ENCODE results near the gene POLR1C. TPM values are rescaled to one million over a fixed set of nuclear protein-coding genes. Genes with fewer than 3 reads are reported as not detected.
"Not testable (repeated sequence)": the region's sequence is repeated elsewhere in the genome, so short reads cannot be mapped to it uniquely, and the experiment has no call there.

Gene POLR1C
- total RNA-seq, 1 experiment from 2014 or later: 75.4 TPM

- no peak overlapping the region for H3K27ac ChIP-seq (ENCODE audit: low read depth, low read length, poor library complexity, severe bottlenecking)
- TF ChIP-seq CTCF (conservative IDR thresholded peaks at IDR 0.05; ENCODE audit: low read depth, low read length) (peak; percentile 42), EZH2 (IDR thresholded peaks at IDR 0.05; ENCODE audit: borderline replicate concordance, low read depth, low read length, poor library complexity, severe bottlenecking) (no peak)
- no peak overlapping the region for H3K4me3 ChIP-seq (ENCODE audit: low read depth, low read length, poor library complexity, severe bottlenecking)
- H3K4me1 ChIP-seq (ENCODE audit: insufficient read depth, low read length, poor library complexity, severe bottlenecking): peaks cover 33% of the 10 kb centered on the region
- no peaks in the 10 kb centered on the region for H3K27me3 ChIP-seq (replicated peaks; ENCODE audit: insufficient read depth, low read depth, low read length, poor library complexity)
- no peak for DNase-seq (ENCODE audit: low spot score)
- BruUV-seq (replicated peaks): no TSS peak
- POLR2A ChIA-PET (ENCODE audit: low non-redundant PET): interaction anchor here (0.6 kb wide), 1 partner anchor 230 kb away, joined by 7 read pairs; no protein-coding TSS in a partner anchor
- H3K9me3 ChIP-seq (ENCODE audit: low read depth, low read length, poor library complexity, severe bottlenecking): no peaks in the 10 kb centered on the region
- peaks cover 29% of the 10 kb centered on the region for H3K36me3 ChIP-seq (ENCODE audit: insufficient read depth, low read length, poor library complexity, severe bottlenecking)
- CTCF ChIA-PET: interaction anchor here (0.6 kb wide), 1 partner anchor 44 kb away, joined by 3 read pairs; no protein-coding TSS in a partner anchor
- intact Hi-C loops (cut with micrococcal nuclease; ENCODE audit: unreplicated experiment): no loop called here
These were observed 20.3 kb upstream of the POLR1C start for GRCh38 chr6:43496370-43497128.

- H3K36me3 ChIP-seq (ENCODE audit: insufficient read depth, low read length, poor library complexity, severe bottlenecking): peaks cover 30% of the 10 kb centered on the region
- H3K4me1 ChIP-seq (ENCODE audit: insufficient read depth, low read length, poor library complexity, severe bottlenecking): peaks cover 28% of the 10 kb centered on the region
- BruUV-seq (replicated peaks): no TSS peak
- no peak for TF ChIP-seq EZH2 (IDR thresholded peaks at IDR 0.05; ENCODE audit: borderline replicate concordance, low read depth, low read length, poor library complexity, severe bottlenecking)
- no peak for TF ChIP-seq CTCF (conservative IDR thresholded peaks at IDR 0.05; ENCODE audit: low read depth, low read length)
- no peaks in the 10 kb centered on the region for H3K9me3 ChIP-seq (ENCODE audit: low read depth, low read length, poor library complexity, severe bottlenecking)
- CTCF ChIA-PET: no interaction called here
- DNase-seq (ENCODE audit: low spot score): no peak
- intact Hi-C loops (cut with micrococcal nuclease; ENCODE audit: unreplicated experiment): no loop called here
- POLR2A ChIA-PET (ENCODE audit: low non-redundant PET): interaction anchor here (0.6 kb wide), 1 partner anchor 231 kb away, joined by 7 read pairs; no protein-coding TSS in a partner anchor
- no peaks in the 10 kb centered on the region for H3K27me3 ChIP-seq (replicated peaks; ENCODE audit: insufficient read depth, low read depth, low read length, poor library complexity)
- no peak overlapping the region for H3K4me3 ChIP-seq (ENCODE audit: low read depth, low read length, poor library complexity, severe bottlenecking)
- H3K27ac ChIP-seq (ENCODE audit: low read depth, low read length, poor library complexity, severe bottlenecking): no peak overlapping the region
These were observed 19.8 kb upstream of the POLR1C start for GRCh38 chr6:43497129-43497396.

GRCh38 chr6:43497689-43498088 lies 19.2 kb upstream of the POLR1C start:
- no peak for TF ChIP-seq CTCF (conservative IDR thresholded peaks at IDR 0.05; ENCODE audit: low read depth, low read length)
- no peak for TF ChIP-seq EZH2 (IDR thresholded peaks at IDR 0.05; ENCODE audit: borderline replicate concordance, low read depth, low read length, poor library complexity, severe bottlenecking)
- CTCF ChIA-PET: no interaction called here
- no peak overlapping the region for H3K27ac ChIP-seq (ENCODE audit: low read depth, low read length, poor library complexity, severe bottlenecking)
- H3K9me3 ChIP-seq (ENCODE audit: low read depth, low read length, poor library complexity, severe bottlenecking): no peaks in the 10 kb centered on the region
- BruUV-seq (replicated peaks): no TSS peak
- POLR2A ChIA-PET (ENCODE audit: low non-redundant PET): no interaction called here
- H3K27me3 ChIP-seq (replicated peaks; ENCODE audit: insufficient read depth, low read depth, low read length, poor library complexity): no peaks in the 10 kb centered on the region
- intact Hi-C loops (cut with micrococcal nuclease; ENCODE audit: unreplicated experiment): no loop called here
- H3K4me3 ChIP-seq (ENCODE audit: low read depth, low read length, poor library complexity, severe bottlenecking): no peak overlapping the region
- H3K4me1 ChIP-seq (ENCODE audit: insufficient read depth, low read length, poor library complexity, severe bottlenecking): peaks cover 22% of the 10 kb centered on the region
- peaks cover 33% of the 10 kb centered on the region for H3K36me3 ChIP-seq (ENCODE audit: insufficient read depth, low read length, poor library complexity, severe bottlenecking)
- no peak for DNase-seq (ENCODE audit: low spot score)

DNA sequence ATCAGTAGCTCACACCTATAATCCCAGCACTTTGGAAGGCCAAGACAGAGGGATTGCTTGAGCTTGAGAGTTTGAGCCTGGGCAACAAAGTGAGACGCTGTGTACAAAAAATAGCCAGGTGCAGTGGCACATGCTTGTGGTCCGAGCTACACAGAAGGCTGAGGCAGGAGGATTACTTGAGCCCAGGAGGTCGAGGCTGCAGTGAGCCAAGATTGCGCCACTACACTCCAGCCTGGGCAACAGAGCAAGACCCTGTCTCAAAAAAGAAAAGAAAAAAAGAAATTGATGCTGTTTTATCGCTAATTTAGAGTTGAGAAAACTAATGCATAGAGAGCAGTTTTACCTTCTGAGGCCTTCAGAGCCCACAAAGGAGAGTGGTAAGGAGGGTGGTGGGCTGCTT lies 18.6 kb upstream of the POLR1C start:
- H3K27ac ChIP-seq (ENCODE audit: low read depth, low read length, poor library complexity, severe bottlenecking); BruUV-seq (replicated peaks); DNase-seq (ENCODE audit: low spot score); H3K27me3 ChIP-seq (replicated peaks; ENCODE audit: insufficient read depth, low read depth, low read length, poor library complexity); H3K9me3 ChIP-seq (ENCODE audit: low read depth, low read length, poor library complexity, severe bottlenecking); POLR2A ChIA-PET (ENCODE audit: low non-redundant PET); intact Hi-C loops (cut with micrococcal nuclease; ENCODE audit: unreplicated experiment); H3K4me3 ChIP-seq (ENCODE audit: low read depth, low read length, poor library complexity, severe bottlenecking): not testable (repeated sequence)
- H3K4me1 ChIP-seq (ENCODE audit: insufficient read depth, low read length, poor library complexity, severe bottlenecking): peaks cover 16% of the 10 kb centered on the region
- H3K36me3 ChIP-seq (ENCODE audit: insufficient read depth, low read length, poor library complexity, severe bottlenecking): peaks cover 39% of the 10 kb centered on the region
- CTCF ChIA-PET: interaction anchor here (0.5 kb wide), 1 partner anchor 163 kb away, joined by 3 read pairs; no protein-coding TSS in a partner anchor

Measured in A673 (cell line).